Ovary (tissue), 3 donors: ENCODE measurements around the gene PRMT2.

Source experiments
- CTCF ChIP-seq, 3 donors: fragments of 450-650 bp in 2 of 3; fragments of 200-600 bp in 1 of 3; IDR thresholded peaks; one replicate each; pipeline versions ENCODE4 v1.5.1 to v1.8.0; 2016 to 2022; ENCODE audit warnings: antibody characterized with exemption in 3 of 3, mild to moderate bottlenecking in 1 of 3
- EP300 ChIP-seq: sonication (generic); formaldehyde crosslinking; IDR thresholded peaks from one replicate; pipeline ENCODE4 v1.6.1; 2017; ENCODE audit warnings: antibody characterized with exemption
- POLR2A ChIP-seq: fragments of 450-650 bp; IDR thresholded peaks from one replicate; pipeline ENCODE4 v1.6.1; 2017; ENCODE audit warnings: antibody characterized with exemption, mild to moderate bottlenecking, moderate library complexity
- donor health status: DM: no; HTN: no; CAD: no.

GRCh38 chr21:46627726-46628125 is 7.7 kb upstream of the PRMT2 start:
- TF ChIP-seq POLR2A (no peak), CTCF (IDR thresholded peaks at IDR 0.05) (no peak), EP300 (no peak)
